Measurements from ENCODE around the gene HTR4.

- TF ChIP-seq CTCF (conservative IDR thresholded peaks at IDR 0.05; ENCODE audit: low read length), result no peak
- no peak for TF ChIP-seq EZH2phosphoT487 (IDR thresholded peaks at IDR 0.05; ENCODE audit: borderline replicate concordance, low read depth, low read length)
Observed at GRCh38 chr5:148556835-148557234, 97.5 kb downstream of the HTR4 start.
